Measurements from ENCODE around the gene PTPRM. TPM values are rescaled to one million over a fixed set of nuclear protein-coding genes. Genes with fewer than 3 reads are reported as not detected.

PTPRM gene
- total RNA-seq, 1 donor from 2014 or later = 131 TPM

DNA sequence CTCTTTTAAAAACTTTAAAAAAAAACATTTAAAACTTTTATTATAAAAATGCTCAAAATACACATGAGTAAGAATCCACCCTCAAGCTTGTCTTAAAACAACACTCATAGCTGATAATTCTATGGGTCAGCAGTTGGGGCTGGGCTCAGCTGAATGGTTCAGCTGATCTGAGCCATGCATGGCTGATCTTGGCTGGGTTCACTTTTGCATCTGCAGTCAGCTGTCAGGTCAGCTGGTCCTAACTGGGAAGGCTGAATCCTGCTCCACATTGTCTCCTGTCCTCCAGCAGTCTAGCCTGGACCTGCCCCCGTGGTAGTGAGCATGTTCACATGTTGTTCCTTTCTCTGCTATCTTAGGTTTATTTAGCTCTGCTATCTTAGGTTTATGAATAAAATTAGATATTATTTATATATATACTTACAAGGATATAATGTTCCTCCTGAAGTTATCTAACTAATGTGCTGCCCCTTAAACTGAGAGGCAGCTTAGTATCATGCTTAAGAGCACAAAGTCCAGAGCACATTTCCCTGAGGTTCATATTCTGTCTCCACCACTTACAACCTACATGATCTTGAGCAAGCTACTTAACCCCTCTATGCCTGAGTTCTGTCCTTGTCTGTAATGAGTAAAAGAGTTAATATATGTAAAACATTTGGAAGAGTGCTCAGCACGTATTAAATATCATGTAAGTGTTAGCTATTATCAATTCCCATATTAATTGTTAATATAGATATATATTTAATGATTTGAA, 309.4 kb downstream of the PTPRM start:
- no peak overlapping the region for H3K27ac Mint-ChIP-seq (ENCODE audit: unreplicated experiment)
- no peaks in the 10 kb centered on the region for H3K27me3 Mint-ChIP-seq (ENCODE audit: low read depth)
- no peaks in the 10 kb centered on the region for H3K9me3 Mint-ChIP-seq (ENCODE audit: low read depth)
- no peak overlapping the region for H3K4me3 Mint-ChIP-seq (ENCODE audit: unreplicated experiment)
- peaks cover 42% of the 10 kb centered on the region for H3K4me1 Mint-ChIP-seq (ENCODE audit: low read depth)
- TF ChIP-seq, protein P1, sequence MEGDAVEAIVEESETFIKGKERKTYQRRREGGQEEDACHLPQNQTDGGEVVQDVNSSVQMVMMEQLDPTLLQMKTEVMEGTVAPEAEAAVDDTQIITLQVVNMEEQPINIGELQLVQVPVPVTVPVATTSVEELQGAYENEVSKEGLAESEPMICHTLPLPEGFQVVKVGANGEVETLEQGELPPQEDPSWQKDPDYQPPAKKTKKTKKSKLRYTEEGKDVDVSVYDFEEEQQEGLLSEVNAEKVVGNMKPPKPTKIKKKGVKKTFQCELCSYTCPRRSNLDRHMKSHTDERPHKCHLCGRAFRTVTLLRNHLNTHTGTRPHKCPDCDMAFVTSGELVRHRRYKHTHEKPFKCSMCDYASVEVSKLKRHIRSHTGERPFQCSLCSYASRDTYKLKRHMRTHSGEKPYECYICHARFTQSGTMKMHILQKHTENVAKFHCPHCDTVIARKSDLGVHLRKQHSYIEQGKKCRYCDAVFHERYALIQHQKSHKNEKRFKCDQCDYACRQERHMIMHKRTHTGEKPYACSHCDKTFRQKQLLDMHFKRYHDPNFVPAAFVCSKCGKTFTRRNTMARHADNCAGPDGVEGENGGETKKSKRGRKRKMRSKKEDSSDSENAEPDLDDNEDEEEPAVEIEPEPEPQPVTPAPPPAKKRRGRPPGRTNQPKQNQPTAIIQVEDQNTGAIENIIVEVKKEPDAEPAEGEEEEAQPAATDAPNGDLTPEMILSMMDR (IDR thresholded peaks at IDR 0.05) = no peak
- no peaks in the 10 kb centered on the region for H3K36me3 Mint-ChIP-seq (ENCODE audit: low read depth)
- DNase-seq (ENCODE audit: low spot score) = no peak

DNA sequence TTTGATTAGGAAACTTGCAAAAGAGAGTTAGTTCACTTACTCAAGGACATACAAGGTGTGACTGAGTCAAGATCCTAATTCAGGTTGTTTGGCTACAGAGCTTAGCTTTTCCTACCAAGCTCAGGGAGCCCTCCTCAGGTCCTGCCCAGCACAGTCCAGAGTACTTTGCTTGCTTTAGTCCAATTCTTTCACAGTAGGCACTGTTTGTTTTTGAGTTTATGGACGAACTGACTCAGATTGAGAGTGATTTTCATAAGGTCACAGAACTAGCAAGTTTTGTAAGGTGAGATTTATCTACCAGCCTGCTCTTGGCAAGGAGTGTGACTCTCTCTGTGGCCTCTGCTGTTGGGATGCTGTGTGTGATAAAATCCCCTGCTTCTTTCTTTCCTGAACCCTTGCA, 310.5 kb downstream of the PTPRM start:
- TF ChIP-seq, protein P1 (IDR thresholded peaks at IDR 0.05) = peak; percentile 30
- no peaks in the 10 kb centered on the region for H3K9me3 Mint-ChIP-seq (ENCODE audit: low read depth)
- H3K36me3 Mint-ChIP-seq (ENCODE audit: low read depth) = no peaks in the 10 kb centered on the region
- peaks cover 34% of the 10 kb centered on the region for H3K4me1 Mint-ChIP-seq (ENCODE audit: low read depth)
- H3K27ac Mint-ChIP-seq (ENCODE audit: unreplicated experiment) = no peak overlapping the region
- no peaks in the 10 kb centered on the region for H3K27me3 Mint-ChIP-seq (ENCODE audit: low read depth)
- H3K4me3 Mint-ChIP-seq (ENCODE audit: unreplicated experiment) = no peak overlapping the region
- DNase-seq (ENCODE audit: low spot score) = no peak

DNA sequence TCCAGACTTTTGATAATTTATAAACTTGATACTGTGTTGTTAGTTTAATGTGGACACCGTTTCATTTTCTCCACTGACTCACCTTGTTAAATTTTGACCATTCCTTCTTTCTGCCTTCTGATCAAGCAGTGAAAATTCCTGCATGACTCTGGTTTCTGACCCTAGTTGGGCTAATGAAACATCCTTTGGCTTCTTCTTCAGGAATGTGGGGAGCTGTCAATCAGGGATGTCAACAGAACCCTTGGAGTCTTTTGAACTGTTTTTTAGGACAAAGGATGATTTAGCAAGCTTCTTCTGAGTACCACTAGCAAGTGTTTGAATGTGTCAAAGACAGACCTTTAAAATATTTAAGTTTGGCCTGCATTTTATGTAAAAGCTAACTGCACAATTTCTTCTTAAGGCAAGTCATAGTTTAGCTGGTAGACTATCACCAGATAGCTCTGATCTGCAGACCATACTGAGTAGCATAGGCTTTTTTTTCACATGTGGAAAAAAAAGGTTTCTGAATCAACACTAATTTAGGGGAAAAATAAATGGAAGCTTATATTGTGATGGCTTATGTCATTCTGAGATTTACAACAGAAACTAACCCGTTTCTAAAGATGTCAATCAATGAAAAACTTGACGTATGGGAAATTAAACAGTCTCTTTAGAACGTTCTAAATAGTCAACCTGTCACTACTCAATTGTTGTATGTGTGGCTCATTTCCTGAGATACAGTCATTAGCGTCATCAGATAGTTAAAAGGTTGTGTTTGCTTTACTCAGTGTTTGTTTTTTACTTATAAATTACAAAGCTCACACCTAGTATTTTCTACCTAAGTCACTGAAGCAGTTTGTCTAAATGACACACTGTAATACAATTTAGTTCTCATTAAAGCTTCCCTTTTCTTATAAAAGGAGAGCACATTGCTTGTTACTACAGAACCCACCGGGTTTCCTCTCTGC, 311.4 kb downstream of the PTPRM start:
- H3K4me1 Mint-ChIP-seq (ENCODE audit: low read depth) = peaks cover 40% of the 10 kb centered on the region
- H3K36me3 Mint-ChIP-seq (ENCODE audit: low read depth) = no peaks in the 10 kb centered on the region
- TF ChIP-seq, protein P1 (IDR thresholded peaks at IDR 0.05) = no peak
- no peaks in the 10 kb centered on the region for H3K9me3 Mint-ChIP-seq (ENCODE audit: low read depth)
- H3K27ac Mint-ChIP-seq (ENCODE audit: unreplicated experiment) = peak overlapping the region; percentile 14
- DNase-seq (ENCODE audit: low spot score) = no peak
- H3K27me3 Mint-ChIP-seq (ENCODE audit: low read depth) = no peaks in the 10 kb centered on the region
- no peak overlapping the region for H3K4me3 Mint-ChIP-seq (ENCODE audit: unreplicated experiment)

DNA sequence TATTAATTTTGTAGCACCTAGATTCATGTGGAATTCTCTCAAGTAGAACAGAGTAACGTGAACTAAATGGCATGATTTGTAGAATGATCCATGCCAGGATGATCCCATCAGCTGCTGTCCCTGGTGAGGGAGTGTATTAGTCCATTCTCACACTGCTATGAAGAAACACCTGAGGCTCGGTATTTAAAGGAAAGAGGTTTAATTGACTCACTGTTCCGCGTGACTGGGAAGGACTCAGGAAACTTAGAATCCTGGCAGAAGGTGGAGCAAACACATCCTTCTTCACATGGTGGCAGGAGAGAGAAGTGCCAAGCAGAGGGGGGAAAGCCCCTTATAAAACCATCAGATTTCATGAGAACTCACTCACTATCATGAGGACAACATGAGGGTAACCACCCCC, 312.6 kb downstream of the PTPRM start:
- Mint-ChIP-seq H3K9me3 (ENCODE audit: low read depth) (no peaks in the 10 kb centered on the region), H3K27ac (ENCODE audit: unreplicated experiment) (no peak overlapping the region), H3K27me3 (ENCODE audit: low read depth) (no peaks in the 10 kb centered on the region), H3K4me3 (ENCODE audit: unreplicated experiment) (no peak overlapping the region), H3K36me3 (ENCODE audit: low read depth) (no peaks in the 10 kb centered on the region), H3K4me1 (ENCODE audit: low read depth) (peaks cover 45% of the 10 kb centered on the region)
- TF ChIP-seq, protein P1 (IDR thresholded peaks at IDR 0.05) = no peak
- DNase-seq (ENCODE audit: low spot score) = no peak

DNA sequence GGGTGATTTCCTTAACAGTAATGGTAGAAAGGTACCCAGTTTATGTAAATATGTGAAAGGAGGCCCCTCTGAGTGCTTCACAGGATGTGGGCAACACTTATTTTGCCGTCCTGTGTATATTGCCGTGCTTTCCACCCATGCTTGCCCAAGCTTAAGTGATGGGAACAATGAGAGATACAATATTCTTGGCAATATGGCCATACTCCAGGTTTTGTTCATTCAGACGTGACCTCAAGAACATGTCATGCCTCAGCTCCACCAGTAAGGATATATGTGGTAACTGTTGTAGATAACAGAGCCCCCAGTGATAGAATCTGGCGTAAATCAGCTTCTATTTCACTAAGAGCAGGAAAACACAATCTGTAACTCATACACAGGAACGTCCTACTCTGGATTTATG, 318.7 kb downstream of the PTPRM start:
- Mint-ChIP-seq H3K36me3 (ENCODE audit: low read depth) (no peaks in the 10 kb centered on the region), H3K4me1 (ENCODE audit: low read depth) (peaks cover 21% of the 10 kb centered on the region), H3K27ac (ENCODE audit: unreplicated experiment) (no peak overlapping the region), H3K9me3 (ENCODE audit: low read depth) (no peaks in the 10 kb centered on the region), H3K27me3 (ENCODE audit: low read depth) (no peaks in the 10 kb centered on the region), H3K4me3 (ENCODE audit: unreplicated experiment) (no peak overlapping the region)
- no peak for DNase-seq (ENCODE audit: low spot score)
- TF ChIP-seq, protein P1 (IDR thresholded peaks at IDR 0.05) = no peak
